HFFc6 (cell line): ENCODE measurements around the gene PTPRD. TPM values are rescaled to one million over a fixed set of nuclear protein-coding genes. Genes with fewer than 3 reads are reported as not detected.

Experiments used
- DNase-seq: peaks from one replicate; pipeline ENCODE4 v3.0.0-alpha.2; 2018
- H3K27ac Mint-ChIP-seq: 2 replicates; pipeline ENCODE4 v1.8.0; 2020; ENCODE audit warnings: mild to moderate bottlenecking, mixed read lengths
- H3K27me3 Mint-ChIP-seq: 2 replicates; pipeline ENCODE4 v1.8.0; 2021; ENCODE audit warnings: mild to moderate bottlenecking, moderate library complexity, mixed read lengths; ENCODE audit not compliant: insufficient read depth
- H3K36me3 Mint-ChIP-seq: 2 replicates; pipeline ENCODE4 v1.8.0; 2021; ENCODE audit warnings: low read depth, mixed read lengths
- H3K4me1 Mint-ChIP-seq: 2 replicates; pipeline ENCODE4 v1.8.0; 2020; ENCODE audit warnings: low read depth, mixed read lengths
- H3K4me3 Mint-ChIP-seq: 2 replicates; pipeline ENCODE4 v1.8.0; 2020; ENCODE audit warnings: mild to moderate bottlenecking, moderate library complexity, mixed read lengths
- H3K9me3 Mint-ChIP-seq: 2 replicates; pipeline ENCODE4 v1.8.0; 2020; ENCODE audit warnings: mild to moderate bottlenecking, mixed read lengths
- CTCF ChIP-seq: fragments of 200-600 bp; sonication (generic); IDR thresholded peaks from 2 replicates; pipeline ENCODE4 v1.5.0; 2021; ENCODE audit warnings: antibody characterized with exemption, mild to moderate bottlenecking
- total RNA-seq, 6 experiments: library from RNA; stranded (reverse); fragmentation: NEBNext Ultra II Directional; extraction: Animal tissue kit (Norgen Biotek cat#: 25700); gene quantifications; 2 replicates in 1 of 6; 3 replicates in 5 of 6; pipeline ENCODE4 v1.2.3, GENCODE V29; 2021

The PTPRD gene
- total RNA-seq, 6 experiments from 2014 or later: not detected

DNA sequence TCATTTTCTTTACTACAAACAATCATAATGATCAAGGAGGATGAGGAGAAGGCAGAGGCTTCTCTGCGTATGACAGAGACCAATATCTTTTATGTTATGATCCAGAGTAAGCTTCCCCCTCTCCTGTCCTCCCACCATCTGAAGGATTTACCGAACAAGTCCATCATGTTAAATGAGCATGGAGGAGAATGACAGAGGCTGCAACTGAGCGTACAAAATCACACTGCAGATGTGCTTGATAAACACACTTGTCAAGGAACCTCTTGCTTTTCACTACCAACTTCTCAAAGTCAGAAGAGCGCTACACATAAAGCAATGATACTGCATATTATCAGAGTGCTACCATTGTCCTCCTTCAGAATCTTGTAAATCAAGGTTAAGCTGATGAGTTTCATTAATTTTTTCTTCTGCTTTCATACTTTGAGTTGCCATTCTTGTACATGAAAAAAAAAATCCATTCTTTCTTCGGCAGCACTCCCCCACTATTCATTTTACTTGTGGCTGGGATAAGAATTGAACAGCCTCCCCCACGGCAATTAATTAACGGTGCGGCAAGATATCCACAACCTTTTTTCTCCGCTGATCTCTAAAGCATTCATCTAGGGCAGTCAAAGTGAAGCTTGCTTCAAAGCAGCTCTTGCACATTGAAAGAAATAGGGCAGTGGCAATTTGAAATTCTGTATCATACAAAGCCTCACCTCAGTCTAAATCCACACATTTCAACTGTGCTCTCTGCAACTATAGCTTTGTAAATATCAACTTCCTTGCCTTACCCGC is 2139.4 kb downstream of the PTPRD start:
- H3K36me3 Mint-ChIP-seq: no peaks in the 10 kb centered on the region
- DNase-seq: no peak
- H3K9me3 Mint-ChIP-seq: peaks cover 5% of the 10 kb centered on the region; the same call in 1 of the 2 replicates
- H3K27me3 Mint-ChIP-seq: no peaks in the 10 kb centered on the region
- no peak overlapping the region for H3K27ac Mint-ChIP-seq
- H3K4me3 Mint-ChIP-seq: no peak overlapping the region
- no peaks in the 10 kb centered on the region for H3K4me1 Mint-ChIP-seq
- no peak for TF ChIP-seq CTCF

GRCh38 chr9:8468045-8468637 is 2144.7 kb downstream of the PTPRD start:
- no peaks in the 10 kb centered on the region for H3K36me3 Mint-ChIP-seq
- no peak for DNase-seq
- H3K4me3 Mint-ChIP-seq: no peak overlapping the region
- H3K4me1 Mint-ChIP-seq: no peaks in the 10 kb centered on the region
- no peak overlapping the region for H3K27ac Mint-ChIP-seq
- H3K27me3 Mint-ChIP-seq: no peaks in the 10 kb centered on the region
- H3K9me3 Mint-ChIP-seq: peaks cover 15% of the 10 kb centered on the region
- TF ChIP-seq CTCF: no peak

DNA sequence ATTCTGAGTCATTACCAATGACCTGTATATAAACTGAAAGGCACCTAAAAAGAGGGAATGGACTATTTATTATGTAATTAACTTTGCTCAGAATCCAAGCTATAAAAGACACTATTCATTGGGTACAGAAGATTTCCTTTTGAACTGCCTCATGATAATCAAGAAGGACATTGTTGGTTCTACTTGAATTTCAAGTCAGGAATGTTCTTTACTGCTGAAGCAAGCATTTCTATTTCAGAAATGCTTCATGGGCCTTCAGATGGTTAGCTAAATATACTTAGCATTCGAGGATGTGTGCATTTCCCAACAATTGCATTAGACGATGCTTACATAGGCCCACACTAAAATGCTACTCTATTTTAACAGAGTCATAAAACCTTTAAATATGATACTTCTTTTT is 2155.0 kb downstream of the PTPRD start:
- no peak for TF ChIP-seq CTCF
- DNase-seq: no peak
- no peaks in the 10 kb centered on the region for H3K27me3 Mint-ChIP-seq
- H3K36me3 Mint-ChIP-seq: no peaks in the 10 kb centered on the region
- no peak overlapping the region for H3K4me3 Mint-ChIP-seq
- H3K9me3 Mint-ChIP-seq: peaks cover 34% of the 10 kb centered on the region
- H3K4me1 Mint-ChIP-seq: no peaks in the 10 kb centered on the region
- H3K27ac Mint-ChIP-seq: no peak overlapping the region

DNA sequence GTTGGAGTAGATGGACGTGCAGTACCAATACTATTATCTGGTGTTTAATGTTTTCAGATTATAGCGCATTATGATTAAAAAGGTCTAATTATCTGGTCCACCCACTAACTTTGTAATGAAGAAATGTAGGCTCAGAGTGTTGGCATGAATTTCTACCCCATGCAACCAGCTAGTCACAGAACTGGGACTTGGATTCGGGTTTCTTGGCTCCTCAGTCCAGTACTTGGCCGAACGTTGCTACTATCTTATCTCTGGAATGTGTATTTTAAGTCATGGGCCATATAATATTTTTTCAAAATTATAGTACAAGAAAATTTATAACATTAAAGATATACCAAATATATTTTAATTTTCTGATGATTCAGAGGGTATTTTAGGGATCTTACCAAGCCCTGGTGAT is 2155.7 kb downstream of the PTPRD start:
- Mint-ChIP-seq H3K27ac (no peak overlapping the region), H3K27me3 (no peaks in the 10 kb centered on the region), H3K4me1 (no peaks in the 10 kb centered on the region), H3K9me3 (peaks cover 33% of the 10 kb centered on the region), H3K36me3 (no peaks in the 10 kb centered on the region), H3K4me3 (no peak overlapping the region)
- DNase-seq: no peak
- no peak for TF ChIP-seq CTCF

- Mint-ChIP-seq H3K27ac (no peak overlapping the region), H3K27me3 (no peaks in the 10 kb centered on the region), H3K4me1 (no peaks in the 10 kb centered on the region), H3K36me3 (no peaks in the 10 kb centered on the region), H3K4me3 (no peak overlapping the region), H3K9me3 (peaks cover 29% of the 10 kb centered on the region)
- no peak for TF ChIP-seq CTCF
- no peak for DNase-seq
These were observed 2156.5 kb downstream of the PTPRD start for GRCh38 chr9:8456344-8456743.
